GM12864 (cell line): ENCODE data around the gene NNT.
"Not testable (repeated sequence)": the region's sequence is repeated elsewhere in the genome, so short reads cannot be mapped to it uniquely, and the experiment has no call there.

Experiments used
- DNase-seq: peaks from one replicate; pipeline ENCODE4 v3.0.0-alpha.2; 2011; ENCODE audit warnings: low read depth
- H3K4me3 ChIP-seq: 2 replicates; pipeline ENCODE4 v1.5.1; 2011; ENCODE audit warnings: mild to moderate bottlenecking, low read depth, low read length, control low read depth
- TF ChIP-seq, protein P1 (sequence below): IDR thresholded peaks from 2 replicates; pipeline ENCODE4 v1.5.1; 2011; ENCODE audit warnings: low read depth, mild to moderate bottlenecking, moderate library complexity, low read length, control low read depth, inconsistent platforms; ENCODE audit errors: missing control alignments

NNT gene

DNA sequence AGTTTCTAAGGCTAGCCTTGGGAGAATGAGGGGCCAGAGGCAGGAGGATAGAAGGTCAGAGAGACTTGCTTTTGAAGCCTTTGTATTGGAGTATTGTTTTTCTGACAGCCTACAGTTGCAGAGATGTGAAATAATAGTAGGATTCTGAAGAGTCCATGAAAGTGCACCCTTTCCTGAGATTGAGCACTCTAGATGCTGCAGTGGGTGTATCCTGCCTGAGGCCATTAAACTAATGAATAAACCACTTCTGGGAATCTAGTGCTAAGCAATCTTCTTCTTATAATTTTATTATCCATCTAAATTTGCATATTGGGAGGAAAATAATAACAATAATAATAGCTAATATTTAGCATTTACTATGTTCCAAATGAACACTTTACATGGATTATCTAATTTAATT lies 19.3 kb upstream of the NNT start:
- no peak overlapping the region for H3K4me3 ChIP-seq
- TF ChIP-seq, protein P1, sequence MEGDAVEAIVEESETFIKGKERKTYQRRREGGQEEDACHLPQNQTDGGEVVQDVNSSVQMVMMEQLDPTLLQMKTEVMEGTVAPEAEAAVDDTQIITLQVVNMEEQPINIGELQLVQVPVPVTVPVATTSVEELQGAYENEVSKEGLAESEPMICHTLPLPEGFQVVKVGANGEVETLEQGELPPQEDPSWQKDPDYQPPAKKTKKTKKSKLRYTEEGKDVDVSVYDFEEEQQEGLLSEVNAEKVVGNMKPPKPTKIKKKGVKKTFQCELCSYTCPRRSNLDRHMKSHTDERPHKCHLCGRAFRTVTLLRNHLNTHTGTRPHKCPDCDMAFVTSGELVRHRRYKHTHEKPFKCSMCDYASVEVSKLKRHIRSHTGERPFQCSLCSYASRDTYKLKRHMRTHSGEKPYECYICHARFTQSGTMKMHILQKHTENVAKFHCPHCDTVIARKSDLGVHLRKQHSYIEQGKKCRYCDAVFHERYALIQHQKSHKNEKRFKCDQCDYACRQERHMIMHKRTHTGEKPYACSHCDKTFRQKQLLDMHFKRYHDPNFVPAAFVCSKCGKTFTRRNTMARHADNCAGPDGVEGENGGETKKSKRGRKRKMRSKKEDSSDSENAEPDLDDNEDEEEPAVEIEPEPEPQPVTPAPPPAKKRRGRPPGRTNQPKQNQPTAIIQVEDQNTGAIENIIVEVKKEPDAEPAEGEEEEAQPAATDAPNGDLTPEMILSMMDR = no peak
- DNase-seq = no peak

DNA sequence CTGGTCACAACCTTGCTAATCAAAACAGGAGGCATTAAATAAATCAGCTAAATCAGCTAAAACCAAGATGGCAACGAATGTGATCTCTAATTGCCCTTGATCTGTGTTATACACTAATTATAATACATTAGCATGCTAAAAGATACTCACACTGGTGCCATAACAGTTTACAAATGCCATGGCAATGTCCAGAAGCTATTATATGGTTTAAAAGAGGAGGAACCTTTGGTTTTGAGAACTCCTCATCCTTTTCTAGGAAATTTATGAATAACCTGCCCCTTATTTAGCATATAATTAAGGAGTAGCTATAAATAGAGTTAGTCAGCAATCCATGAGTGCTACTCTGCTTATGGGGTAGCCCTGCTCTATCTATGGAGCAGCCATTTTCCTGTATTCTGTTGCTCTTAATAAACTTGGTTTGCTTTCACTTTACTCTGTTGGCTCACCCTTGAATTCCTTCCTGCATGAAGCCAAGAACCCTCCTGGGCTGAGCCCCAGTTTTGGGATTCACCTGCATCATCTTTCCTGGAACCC lies 18.7 kb upstream of the NNT start:
- TF ChIP-seq, protein P1 = no peak
- H3K4me3 ChIP-seq = no peak overlapping the region
- no peak for DNase-seq

DNA sequence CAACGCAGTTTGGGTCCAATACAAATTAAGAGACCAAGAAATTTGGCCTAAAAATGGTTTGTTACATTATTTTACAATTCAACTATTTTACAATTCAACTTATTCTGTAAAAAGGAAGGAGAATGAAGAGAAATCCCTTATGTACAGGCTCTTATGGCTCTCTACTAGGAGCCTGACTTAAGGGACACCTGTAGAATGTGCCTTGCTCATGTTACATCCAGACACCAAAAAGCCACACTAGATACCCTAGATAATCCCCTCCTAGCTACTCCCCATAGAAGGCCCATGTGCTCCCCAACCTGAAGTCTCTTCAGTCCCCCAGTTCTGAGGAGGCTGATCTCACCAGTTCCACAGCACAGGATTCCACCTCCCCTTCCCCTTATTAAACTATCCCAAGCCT lies 14.1 kb upstream of the NNT start:
- TF ChIP-seq, protein P1 = no peak
- DNase-seq = no peak
- no peak overlapping the region for H3K4me3 ChIP-seq

DNA sequence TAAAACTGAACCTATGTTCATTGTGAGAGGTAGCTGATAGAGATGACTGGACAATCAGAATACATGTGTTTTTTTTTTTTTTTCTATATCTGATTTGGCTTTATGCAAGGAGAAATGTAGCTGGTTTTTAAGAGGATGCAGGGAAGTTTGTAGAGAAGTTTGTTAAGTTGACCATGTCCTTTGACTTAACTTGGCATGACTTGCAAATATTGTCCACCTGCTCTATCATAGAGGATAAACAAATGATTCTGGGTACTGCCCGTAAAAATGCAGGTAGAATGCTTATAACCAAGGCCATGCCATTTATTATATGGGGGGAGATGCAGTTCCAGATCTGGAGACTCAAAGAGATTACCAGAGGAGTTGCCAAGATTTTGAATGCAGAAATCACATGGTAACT lies 13.7 kb upstream of the NNT start:
- TF ChIP-seq, protein P1 = no peak
- DNase-seq = no peak
- H3K4me3 ChIP-seq = no peak overlapping the region

DNA sequence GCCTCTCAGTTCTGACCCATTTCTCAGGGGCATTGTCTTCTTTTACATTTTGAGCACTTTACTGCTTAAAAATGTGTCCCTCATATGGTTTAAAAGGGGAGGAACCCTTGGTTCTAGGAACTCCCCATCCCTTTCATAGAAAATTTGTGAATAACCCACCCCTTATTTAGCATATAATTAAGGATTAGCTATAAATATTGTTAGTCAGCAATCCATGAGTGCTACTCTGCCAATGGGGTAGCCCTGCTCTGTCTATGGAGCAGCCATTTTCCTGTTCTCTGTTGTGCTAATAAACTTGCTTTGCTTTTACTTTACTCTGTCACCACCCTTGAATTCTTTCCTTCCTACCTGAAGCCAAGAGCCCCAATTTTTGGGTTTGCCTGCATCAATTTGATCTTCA lies 12.3 kb upstream of the NNT start:
- TF ChIP-seq, protein P1 = no peak
- no peak overlapping the region for H3K4me3 ChIP-seq
- DNase-seq = no peak

DNA sequence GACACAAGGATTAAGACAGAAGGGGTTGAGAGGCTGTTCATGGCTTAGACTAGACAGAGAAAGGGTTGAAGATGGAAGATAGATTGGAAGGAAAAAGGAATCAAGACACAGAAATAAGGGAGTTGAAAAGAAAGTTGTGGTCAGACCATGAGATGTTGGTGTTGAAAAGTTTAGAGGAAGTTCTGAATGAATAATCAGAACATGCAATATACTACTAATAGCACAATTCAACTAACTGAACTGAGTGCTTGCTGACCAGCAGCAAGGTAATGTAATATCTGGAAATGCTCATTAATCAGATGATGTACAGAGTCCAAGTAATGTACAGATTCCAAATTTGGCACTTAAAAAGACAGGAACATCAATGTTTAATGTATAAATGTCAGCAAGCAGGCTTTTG lies 10.6 kb upstream of the NNT start:
- no peak for DNase-seq
- TF ChIP-seq, protein P1 = no peak
- no peak overlapping the region for H3K4me3 ChIP-seq

DNA sequence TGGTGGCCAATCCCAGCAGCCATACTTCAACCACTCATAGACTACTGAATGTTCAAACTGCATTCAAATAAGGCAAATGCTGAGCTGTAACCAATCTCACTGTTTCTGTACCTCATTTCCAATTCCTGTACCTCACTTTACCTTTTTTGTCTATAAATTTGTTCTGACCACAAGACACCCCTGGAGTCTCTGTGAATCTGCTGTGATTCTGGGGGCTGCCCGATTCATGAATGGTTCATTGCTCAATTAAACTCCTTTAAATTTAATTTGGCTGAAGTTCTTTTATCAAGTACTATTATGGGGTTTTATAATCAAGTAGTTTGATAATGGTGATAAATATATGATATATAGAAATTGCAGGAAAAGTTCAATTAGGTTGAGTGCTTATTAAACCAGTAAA lies 4.1 kb upstream of the NNT start:
- DNase-seq = not testable (repeated sequence)

More for the DNA sequence above, 4.1 kb upstream of the NNT start:
- H3K4me3 ChIP-seq = not testable (repeated sequence)
